Liver (tissue), 9 donors: ENCODE measurements around the gene PAQR4. TPM values are rescaled to one million over a fixed set of nuclear protein-coding genes. Genes with fewer than 3 reads are reported as not detected.

Source experiments
- DNase-seq: peaks from one replicate; pipeline ENCODE4 v3.0.0-alpha.2; 2017; ENCODE audit warnings: low spot score
- H3K27ac ChIP-seq, 2 donors: one replicate each; pipeline ENCODE4 v1.7.0; 2013; ENCODE audit warnings: inconsistent platforms in 2 of 2, low read length in 2 of 2, control low read depth in 1 of 2, low read depth in 1 of 2, mild to moderate bottlenecking in 1 of 2
- H3K27me3 ChIP-seq, 4 donors: one replicate each; pipeline versions ENCODE4 v1.6.1 to v1.7.0; 2013; ENCODE audit warnings: low read length in 3 of 4, inconsistent platforms in 1 of 4, mild to moderate bottlenecking in 1 of 4, moderate library complexity in 1 of 4; ENCODE audit not compliant: control insufficient read depth in 4 of 4, insufficient read depth in 4 of 4
- H3K36me3 ChIP-seq, 4 donors: one replicate each; pipeline versions ENCODE4 v1.6.1 to v1.7.0; 2013; ENCODE audit warnings: low read length in 3 of 4, mild to moderate bottlenecking in 3 of 4, low read depth in 1 of 4, moderate library complexity in 1 of 4; ENCODE audit not compliant: control insufficient read depth in 4 of 4, insufficient read depth in 3 of 4
- H3K4me1 ChIP-seq, 4 donors: one replicate each; pipeline versions ENCODE4 v1.6.1 to v1.7.0; 2013; ENCODE audit warnings: low read length in 3 of 4, mild to moderate bottlenecking in 3 of 4, moderate library complexity in 1 of 4; ENCODE audit not compliant: control insufficient read depth in 4 of 4, insufficient read depth in 4 of 4
- H3K4me3 ChIP-seq, 3 donors: one replicate each; pipeline versions ENCODE4 v1.6.1 to v1.7.0; 2013; ENCODE audit warnings: low read length in 3 of 3, control low read depth in 1 of 3, low read depth in 1 of 3, mild to moderate bottlenecking in 1 of 3
- H3K9ac ChIP-seq, 2 donors: one replicate each; pipeline ENCODE4 v1.7.0; 2013; ENCODE audit warnings: low read length in 2 of 2, mild to moderate bottlenecking in 2 of 2, moderate library complexity in 2 of 2, control low read depth in 1 of 2, low read depth in 1 of 2
- H3K9me3 ChIP-seq, 4 donors: one replicate each; pipeline versions ENCODE4 v1.6.1 to v1.7.0; 2013; ENCODE audit warnings: low read length in 3 of 4; ENCODE audit not compliant: control insufficient read depth in 4 of 4
- EGR1 ChIP-seq, 2 donors: IDR thresholded peaks; 2 replicates each; pipeline ENCODE4 v1.6.1; 2016 to 2018; ENCODE audit warnings: antibody characterized with exemption in 2 of 2, low read depth in 2 of 2
- FOXA1 ChIP-seq: IDR thresholded peaks from 2 replicates; pipeline ENCODE4 v1.6.1; 2016; ENCODE audit warnings: antibody characterized with exemption
- FOXA2 ChIP-seq: IDR thresholded peaks from 2 replicates; pipeline ENCODE4 v1.6.1; 2016; ENCODE audit warnings: antibody characterized with exemption
- GABPA ChIP-seq, 2 donors: IDR thresholded peaks in 1 of 2; conservative IDR thresholded peaks in 1 of 2; 2 replicates each; pipeline ENCODE4 v1.6.1; 2016; ENCODE audit warnings: antibody characterized with exemption in 2 of 2, mild to moderate bottlenecking in 1 of 2, moderate library complexity in 1 of 2
- HNF4A ChIP-seq, 2 donors: conservative IDR thresholded peaks; 2 replicates each; pipeline ENCODE4 v1.6.1; 2016; ENCODE audit warnings: antibody characterized with exemption in 2 of 2, mild to moderate bottlenecking in 2 of 2
- HNF4G ChIP-seq: IDR thresholded peaks from 2 replicates; pipeline ENCODE4 v1.6.1; 2016; ENCODE audit warnings: antibody characterized with exemption
- JUND ChIP-seq, 2 donors: IDR thresholded peaks; 2 replicates each; pipeline ENCODE4 v1.6.1; 2016; ENCODE audit warnings: antibody characterized with exemption in 2 of 2
- NR2F2 ChIP-seq: IDR thresholded peaks from 2 replicates; pipeline ENCODE4 v1.6.1; 2016; ENCODE audit warnings: antibody characterized with exemption
- RAD21 ChIP-seq, 2 donors: IDR thresholded peaks; 2 replicates each; pipeline ENCODE4 v1.6.1; 2016; ENCODE audit warnings: antibody characterized with exemption in 2 of 2, mild to moderate bottlenecking in 2 of 2
- REST ChIP-seq: IDR thresholded peaks from 2 replicates; pipeline ENCODE4 v1.6.1; 2016; ENCODE audit warnings: antibody characterized with exemption, mild to moderate bottlenecking
- RXRA ChIP-seq, 2 donors: IDR thresholded peaks; 2 replicates each; pipeline ENCODE4 v1.6.1; 2017 to 2018; ENCODE audit warnings: antibody characterized with exemption in 2 of 2, mild to moderate bottlenecking in 1 of 2
- SP1 ChIP-seq: IDR thresholded peaks from 2 replicates; pipeline ENCODE4 v1.6.1; 2018; ENCODE audit warnings: antibody characterized with exemption, mild to moderate bottlenecking
- YY1 ChIP-seq: IDR thresholded peaks from 2 replicates; pipeline ENCODE4 v1.6.1; 2016; ENCODE audit warnings: antibody characterized with exemption, mild to moderate bottlenecking
- WGBS: extraction: QIAGEN DNeasy Blood & Tissue Kit; methylation state at CpG from one replicate; pipeline ENCODE4 v1.1.7; 2013; 5-methylcytosine and 5-hydroxymethylcytosine counted together
- polyA plus RNA-seq, 2 donors: library from polyadenylated mRNA; stranded (reverse) in 1 of 2; unstranded in 1 of 2; fragments of 200-250 nt in 1 of 2; fragments of >200 nt in 1 of 2; fragmentation: Nextera tagmentation in 1 of 2; extraction: Ambion mirVana in 1 of 2; gene quantifications; one replicate each; pipeline versions ENCODE4 v1.2.1 to v1.2.3, GENCODE V29; 2013 to 2015
- total RNA-seq, 2 donors: library from RNA; depleted of rRNA; stranded (reverse); fragments of >200 nt; gene quantifications; one replicate each; pipeline ENCODE4 v1.2.3, GENCODE V29; 2014
- TF ChIP-seq, protein P1 (sequence below): fragments of 150-350 bp; IDR thresholded peaks from 2 replicates; pipeline ENCODE4 v1.5.1; 2017; ENCODE audit warnings: improper control_type of control experiment, low read depth, low read length; ENCODE audit not compliant: missing input control
- TF ChIP-seq, protein P2 (sequence below): IDR thresholded peaks from 2 replicates; pipeline ENCODE4 v1.6.1; 2016; ENCODE audit warnings: antibody characterized with exemption
- TF ChIP-seq, protein P3 (sequence below): IDR thresholded peaks from 2 replicates; pipeline ENCODE4 v1.6.1; 2016; ENCODE audit warnings: antibody characterized with exemption
- TF ChIP-seq, protein P4 (sequence below): IDR thresholded peaks from 2 replicates; pipeline ENCODE4 v1.6.1; 2016; ENCODE audit warnings: antibody characterized with exemption
- donor health status: healthy.
- donor health status: healthy.
- donor health status: healthy.
- donor health status: healthy.
- donor health status: healthy.

Gene PAQR4
- total and polyA plus RNA-seq, 4 donors: 0.63 to 9.9 (median 2.0) TPM

DNA sequence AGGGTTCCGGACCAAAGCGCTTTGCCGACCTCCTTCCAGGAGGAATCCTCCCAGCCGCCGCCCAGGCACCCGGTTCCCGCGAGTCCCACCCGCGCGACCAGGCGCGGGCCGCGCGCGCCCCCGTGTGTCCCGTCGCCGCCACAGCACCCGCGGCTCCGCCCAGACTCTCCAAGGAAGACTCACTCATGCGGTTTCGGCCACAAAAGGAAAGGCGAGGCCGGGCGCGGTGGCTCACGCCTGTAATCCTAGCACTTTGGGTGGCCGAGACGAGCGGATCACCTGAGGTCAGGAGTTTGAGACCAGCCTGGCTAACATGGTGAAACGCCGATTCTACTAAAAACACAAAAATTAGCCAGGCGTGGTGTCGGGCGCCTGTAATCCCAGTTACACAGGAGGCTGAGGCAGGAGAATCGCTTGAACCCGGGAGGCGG lies 14.6 kb downstream of the PAQR4 start:
- no peak for TF ChIP-seq RXRA (IDR thresholded peaks at IDR 0.05)
- TF ChIP-seq, protein P1, sequence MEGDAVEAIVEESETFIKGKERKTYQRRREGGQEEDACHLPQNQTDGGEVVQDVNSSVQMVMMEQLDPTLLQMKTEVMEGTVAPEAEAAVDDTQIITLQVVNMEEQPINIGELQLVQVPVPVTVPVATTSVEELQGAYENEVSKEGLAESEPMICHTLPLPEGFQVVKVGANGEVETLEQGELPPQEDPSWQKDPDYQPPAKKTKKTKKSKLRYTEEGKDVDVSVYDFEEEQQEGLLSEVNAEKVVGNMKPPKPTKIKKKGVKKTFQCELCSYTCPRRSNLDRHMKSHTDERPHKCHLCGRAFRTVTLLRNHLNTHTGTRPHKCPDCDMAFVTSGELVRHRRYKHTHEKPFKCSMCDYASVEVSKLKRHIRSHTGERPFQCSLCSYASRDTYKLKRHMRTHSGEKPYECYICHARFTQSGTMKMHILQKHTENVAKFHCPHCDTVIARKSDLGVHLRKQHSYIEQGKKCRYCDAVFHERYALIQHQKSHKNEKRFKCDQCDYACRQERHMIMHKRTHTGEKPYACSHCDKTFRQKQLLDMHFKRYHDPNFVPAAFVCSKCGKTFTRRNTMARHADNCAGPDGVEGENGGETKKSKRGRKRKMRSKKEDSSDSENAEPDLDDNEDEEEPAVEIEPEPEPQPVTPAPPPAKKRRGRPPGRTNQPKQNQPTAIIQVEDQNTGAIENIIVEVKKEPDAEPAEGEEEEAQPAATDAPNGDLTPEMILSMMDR: peak; percentile 83
- no peak for TF ChIP-seq SP1
- TF ChIP-seq RAD21 (IDR thresholded peaks at IDR 0.05): peak in 1 of 2 donors; percentile 72
- TF ChIP-seq JUND (IDR thresholded peaks at IDR 0.05): no peak
- no peak overlapping the region for H3K9ac ChIP-seq
- H3K4me3 ChIP-seq: peak overlapping the region in 1 of 3 donors; percentile 30
- DNase-seq: peak; percentile 87
- H3K27me3 ChIP-seq: peaks cover 0 to 2% (median 0%) of the 10 kb centered on the region in 4 donors
- H3K4me1 ChIP-seq: peaks cover 3 to 30% (median 14%) of the 10 kb centered on the region in 4 donors
- H3K9me3 ChIP-seq: no peaks in the 10 kb centered on the region
- H3K27ac ChIP-seq: no peak overlapping the region
- H3K36me3 ChIP-seq: no peaks in the 10 kb centered on the region
- 9% methylated on average over 42 of the region's 42 CpGs for WGBS

DNA sequence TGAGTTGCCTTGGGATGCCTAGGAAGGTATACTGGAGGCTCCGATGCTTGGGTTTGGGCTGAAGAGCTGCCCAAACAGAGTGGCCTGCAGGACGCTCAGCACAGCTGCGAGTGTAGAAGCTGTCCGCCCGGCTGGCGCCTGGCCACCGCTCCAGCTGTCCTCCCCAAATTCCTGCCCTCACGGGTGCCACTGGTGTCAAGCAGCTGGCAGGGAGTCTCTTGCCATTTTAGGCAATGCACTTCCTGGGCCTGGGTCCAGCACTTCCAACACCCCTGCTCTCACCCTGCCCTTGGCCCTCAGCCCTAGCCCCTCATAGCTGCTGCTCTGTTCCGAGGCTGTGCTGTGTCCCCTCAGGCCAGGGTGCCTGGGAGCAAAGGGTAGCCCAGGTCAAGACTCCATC lies 16.3 kb downstream of the PAQR4 start:
- Histone ChIP-seq H3K4me1 (peaks cover 0 to 24% (median 12%) of the 10 kb centered on the region in 4 donors), H3K9ac (no peak overlapping the region), H3K27ac (no peak overlapping the region), H3K27me3 (no peaks in the 10 kb centered on the region), H3K36me3 (no peaks in the 10 kb centered on the region), H3K9me3 (no peaks in the 10 kb centered on the region), H3K4me3 (no peak overlapping the region)
- WGBS: 64% methylated on average over 9 of the region's 9 CpGs
- no peak for DNase-seq
- TF ChIP-seq SP1: no peak
- TF ChIP-seq, protein P2, sequence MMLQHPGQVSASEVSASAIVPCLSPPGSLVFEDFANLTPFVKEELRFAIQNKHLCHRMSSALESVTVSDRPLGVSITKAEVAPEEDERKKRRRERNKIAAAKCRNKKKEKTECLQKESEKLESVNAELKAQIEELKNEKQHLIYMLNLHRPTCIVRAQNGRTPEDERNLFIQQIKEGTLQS: no peak
- TF ChIP-seq NR2F2: no peak
- no peak for TF ChIP-seq RXRA (IDR thresholded peaks at IDR 0.05)
- TF ChIP-seq REST: no peak
- no peak for TF ChIP-seq HNF4A (conservative IDR thresholded peaks at IDR 0.05)
- TF ChIP-seq EGR1 (IDR thresholded peaks at IDR 0.05; ENCODE audit: low read depth in 2 of 2): no peak
- TF ChIP-seq RAD21 (IDR thresholded peaks at IDR 0.05): no peak
- TF ChIP-seq HNF4G: no peak
- TF ChIP-seq FOXA2: no peak

- 55% methylated on average over 15 of the region's 15 CpGs for WGBS
- DNase-seq: no peak
- no peak overlapping the region for H3K9ac ChIP-seq
- no peak overlapping the region for H3K4me3 ChIP-seq
- no peaks in the 10 kb centered on the region for H3K36me3 ChIP-seq
- H3K4me1 ChIP-seq: peaks cover 0 to 23% (median 10%) of the 10 kb centered on the region in 4 donors
- H3K9me3 ChIP-seq: no peaks in the 10 kb centered on the region
- no peaks in the 10 kb centered on the region for H3K27me3 ChIP-seq
- H3K27ac ChIP-seq: no peak overlapping the region
- no peak for TF ChIP-seq GABPA (IDR thresholded peaks at IDR 0.05 in 1 of 2, conservative IDR thresholded peaks at IDR 0.05 in 1 of 2)
- TF ChIP-seq, protein P3, sequence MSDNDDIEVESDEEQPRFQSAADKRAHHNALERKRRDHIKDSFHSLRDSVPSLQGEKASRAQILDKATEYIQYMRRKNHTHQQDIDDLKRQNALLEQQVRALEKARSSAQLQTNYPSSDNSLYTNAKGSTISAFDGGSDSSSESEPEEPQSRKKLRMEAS: no peak
- no peak for TF ChIP-seq FOXA1
- no peak for TF ChIP-seq NR2F2
- TF ChIP-seq FOXA2: no peak
- no peak for TF ChIP-seq YY1
- no peak for TF ChIP-seq SP1
- TF ChIP-seq, protein P2: no peak
- TF ChIP-seq, protein P4, sequence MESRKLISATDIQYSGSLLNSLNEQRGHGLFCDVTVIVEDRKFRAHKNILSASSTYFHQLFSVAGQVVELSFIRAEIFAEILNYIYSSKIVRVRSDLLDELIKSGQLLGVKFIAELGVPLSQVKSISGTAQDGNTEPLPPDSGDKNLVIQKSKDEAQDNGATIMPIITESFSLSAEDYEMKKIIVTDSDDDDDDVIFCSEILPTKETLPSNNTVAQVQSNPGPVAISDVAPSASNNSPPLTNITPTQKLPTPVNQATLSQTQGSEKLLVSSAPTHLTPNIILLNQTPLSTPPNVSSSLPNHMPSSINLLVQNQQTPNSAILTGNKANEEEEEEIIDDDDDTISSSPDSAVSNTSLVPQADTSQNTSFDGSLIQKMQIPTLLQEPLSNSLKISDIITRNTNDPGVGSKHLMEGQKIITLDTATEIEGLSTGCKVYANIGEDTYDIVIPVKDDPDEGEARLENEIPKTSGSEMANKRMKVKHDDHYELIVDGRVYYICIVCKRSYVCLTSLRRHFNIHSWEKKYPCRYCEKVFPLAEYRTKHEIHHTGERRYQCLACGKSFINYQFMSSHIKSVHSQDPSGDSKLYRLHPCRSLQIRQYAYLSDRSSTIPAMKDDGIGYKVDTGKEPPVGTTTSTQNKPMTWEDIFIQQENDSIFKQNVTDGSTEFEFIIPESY: no peak
- TF ChIP-seq JUND (IDR thresholded peaks at IDR 0.05): no peak
Measured at GRCh38 chr16:2985893-2986355, 16.8 kb downstream of the PAQR4 start.
